Uterine smooth muscle cell (primary cell): ENCODE measurements around the gene RGN. TPM values are rescaled to one million over a fixed set of nuclear protein-coding genes. Genes with fewer than 3 reads are reported as not detected.

ENCODE experiments used
- total RNA-seq: library from RNA; depleted of rRNA; stranded (reverse); fragments of >200 nt; gene quantifications from 2 replicates; pipeline ENCODE4 v1.2.3, GENCODE V29; 2014

RGN gene
- total RNA-seq, result 2.9 and 6.7 TPM in 2 replicates

DNA sequence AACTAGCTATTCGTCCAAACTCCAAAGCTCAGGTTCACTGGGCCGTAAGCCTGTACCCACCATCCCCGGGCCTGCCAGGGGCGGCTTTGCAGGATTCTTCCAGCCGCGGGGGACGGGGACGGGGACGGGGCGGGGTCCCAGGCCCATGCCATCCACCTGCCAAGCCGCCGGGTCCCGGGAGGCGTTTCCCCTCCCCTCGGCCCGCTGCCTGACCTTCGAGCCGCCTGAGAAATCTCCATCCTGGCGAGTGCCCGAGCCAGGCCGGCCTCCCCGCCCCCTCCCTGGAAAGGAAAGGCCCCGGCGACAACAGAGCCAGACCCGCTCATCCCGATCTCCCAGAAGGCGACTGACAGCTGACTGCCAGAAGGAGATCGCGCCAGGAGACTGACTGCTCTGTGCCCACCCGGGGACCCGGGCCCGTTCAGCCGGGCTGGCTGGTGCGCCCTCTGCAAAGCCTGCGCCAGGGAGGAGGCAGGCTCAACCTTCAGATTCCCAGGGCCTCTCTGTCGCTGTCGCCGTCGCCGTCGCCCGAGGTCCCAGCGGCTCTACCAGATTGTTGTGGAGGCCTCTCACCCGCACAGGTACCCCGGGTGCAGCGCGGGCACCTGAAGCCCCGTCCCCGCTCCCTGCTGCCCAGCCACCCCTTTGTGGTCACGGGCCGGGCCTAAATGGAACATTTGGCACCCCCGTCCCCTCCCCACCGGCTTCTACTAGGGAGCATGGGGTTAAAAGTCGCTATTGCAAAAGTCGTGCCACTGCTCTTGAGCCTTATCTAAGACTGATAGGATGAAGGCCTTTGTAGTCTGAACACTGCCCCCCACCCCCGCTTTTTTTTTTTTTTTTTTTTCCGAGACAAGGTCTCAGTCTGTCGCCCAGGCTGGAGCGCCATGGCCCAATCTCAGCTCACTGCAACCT lies at the start of gene RGN:
Gene RGN (plus strand): TSS at position 315 of the 915 bp plus-strand sequence. CDS start 2,702 bp downstream, outside the sequence.

Other genes with a start within 250 kb of the RGN start
- gene RP2, start 241.4 kb upstream of the RGN start, total RNA-seq, result 21.5 and 30.4 TPM in 2 replicates
- 3.0 and 4.6 TPM in 2 replicates for gene JADE3, start 166.0 kb upstream of the RGN start, total RNA-seq
- 38.1 and 57.2 TPM in 2 replicates for gene NDUFB11, start 66.3 kb downstream of the RGN start, total RNA-seq
- 61.2 and 69.6 TPM in 2 replicates for gene RBM10, start 66.8 kb downstream of the RGN start, total RNA-seq
- gene UBA1, start 115.4 kb downstream of the RGN start, total RNA-seq, result 170 and 214 TPM in 2 replicates
- gene CDK16, start 140.2 kb downstream of the RGN start, total RNA-seq, result 88.1 and 124 TPM in 2 replicates
- 50.8 and 53.0 TPM in 2 replicates for gene USP11, start 154.6 kb downstream of the RGN start, total RNA-seq